ENCODE data around the gene CPEB1.

The CPEB1 gene

GRCh38 chr15:82647835-82648256, 683 bp upstream of the CPEB1 start (continued):
- TF ChIP-seq ZSCAN30 (tag by site-specific recombination; IDR thresholded peaks at IDR 0.05), result peak; percentile 6; the same call in 1 of the 2 replicates
- TF ChIP-seq, protein P1, sequence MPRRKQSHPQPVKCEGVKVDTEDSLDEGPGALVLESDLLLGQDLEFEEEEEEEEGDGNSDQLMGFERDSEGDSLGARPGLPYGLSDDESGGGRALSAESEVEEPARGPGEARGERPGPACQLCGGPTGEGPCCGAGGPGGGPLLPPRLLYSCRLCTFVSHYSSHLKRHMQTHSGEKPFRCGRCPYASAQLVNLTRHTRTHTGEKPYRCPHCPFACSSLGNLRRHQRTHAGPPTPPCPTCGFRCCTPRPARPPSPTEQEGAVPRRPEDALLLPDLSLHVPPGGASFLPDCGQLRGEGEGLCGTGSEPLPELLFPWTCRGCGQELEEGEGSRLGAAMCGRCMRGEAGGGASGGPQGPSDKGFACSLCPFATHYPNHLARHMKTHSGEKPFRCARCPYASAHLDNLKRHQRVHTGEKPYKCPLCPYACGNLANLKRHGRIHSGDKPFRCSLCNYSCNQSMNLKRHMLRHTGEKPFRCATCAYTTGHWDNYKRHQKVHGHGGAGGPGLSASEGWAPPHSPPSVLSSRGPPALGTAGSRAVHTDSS (tag by site-specific recombination; IDR thresholded peaks at IDR 0.05), result no peak
- TF ChIP-seq SP3 (tag by site-specific recombination; IDR thresholded peaks at IDR 0.05), result peak; percentile 14; the same call in 1 of the 2 replicates
- TF ChIP-seq ZFHX2 (tag by site-specific recombination; conservative IDR thresholded peaks at IDR 0.05), result peak; percentile 6; the same call in 1 of the 2 replicates
- peak; percentile 71 for TF ChIP-seq ZNF341 (tag by site-specific recombination; IDR thresholded peaks at IDR 0.05; ENCODE audit: low read depth)
- TF ChIP-seq ZNF223 (tag by site-specific recombination; IDR thresholded peaks at IDR 0.05), result no peak
- TF ChIP-seq ZNF112 (tag by site-specific recombination; IDR thresholded peaks at IDR 0.05), result no peak

DNA sequence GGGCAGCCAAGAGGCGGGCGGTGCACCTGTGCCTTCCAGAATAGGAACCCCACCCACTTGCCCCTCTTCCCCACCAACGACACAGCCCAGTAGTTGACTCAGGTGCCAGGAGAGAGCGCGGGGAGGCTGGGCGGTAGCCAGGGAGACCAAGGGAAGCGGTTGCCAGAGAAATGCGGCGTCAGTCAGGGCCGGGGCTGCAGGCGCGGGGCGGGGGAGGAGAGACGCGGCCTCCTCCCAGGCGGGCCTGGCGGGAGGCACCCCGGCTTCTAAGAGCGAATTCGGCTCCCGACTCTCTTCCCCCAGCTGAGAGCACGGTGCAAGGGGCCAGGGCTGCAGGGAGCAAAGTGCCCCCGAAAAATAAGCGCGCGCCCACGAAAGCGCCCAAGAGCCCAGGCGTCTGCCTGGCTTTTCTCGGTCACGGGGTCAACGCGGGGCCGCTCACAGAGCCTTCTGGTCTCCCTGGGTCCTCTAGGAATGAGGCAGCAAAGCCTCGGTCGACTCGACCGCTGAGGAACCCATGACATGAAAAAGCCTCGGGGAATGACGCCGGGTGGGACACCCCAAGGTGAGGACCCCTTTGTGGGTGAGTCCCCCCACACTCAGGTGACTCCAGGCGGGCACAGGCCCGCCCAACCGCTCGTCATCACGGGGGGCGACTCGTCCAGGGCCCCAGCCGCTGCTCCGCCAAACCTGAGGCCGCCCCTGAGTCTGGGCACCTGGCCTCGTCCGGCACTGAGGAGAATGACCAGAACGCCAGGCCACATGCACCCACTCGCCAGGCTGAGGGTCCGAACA, 716 bp downstream of the CPEB1 start:
- ChIA-PET CTCF (no interaction called here), POLR2A (interaction anchor here (1.3 to 1.7 kb wide), 2 partner anchors 104 to 106 kb away, joined by 7 to 9 read pairs; partner anchors contain the start of gene RPS17)
- Histone ChIP-seq H3K27ac (ENCODE audit: extremely low read depth, low read depth, low read length) (no peak overlapping the region), H3K9me3 (ENCODE audit: control insufficient read depth, insufficient read depth, low read depth, low read length) (no peaks in the 10 kb centered on the region), H3K4me1 (ENCODE audit: control insufficient read depth, insufficient read depth, low read length) (peaks cover 13% of the 10 kb centered on the region), H3K36me3 (ENCODE audit: control insufficient read depth in 2 of 2, insufficient read depth in 1 of 2, low read length in 2 of 2) (no peaks in the 10 kb centered on the region), H3K4me3 (ENCODE audit: low read depth, low read length) (no peak overlapping the region)
- no peak for TF ChIP-seq ZNF239 (tag by site-specific recombination; IDR thresholded peaks at IDR 0.05)
- TF ChIP-seq, protein P2, sequence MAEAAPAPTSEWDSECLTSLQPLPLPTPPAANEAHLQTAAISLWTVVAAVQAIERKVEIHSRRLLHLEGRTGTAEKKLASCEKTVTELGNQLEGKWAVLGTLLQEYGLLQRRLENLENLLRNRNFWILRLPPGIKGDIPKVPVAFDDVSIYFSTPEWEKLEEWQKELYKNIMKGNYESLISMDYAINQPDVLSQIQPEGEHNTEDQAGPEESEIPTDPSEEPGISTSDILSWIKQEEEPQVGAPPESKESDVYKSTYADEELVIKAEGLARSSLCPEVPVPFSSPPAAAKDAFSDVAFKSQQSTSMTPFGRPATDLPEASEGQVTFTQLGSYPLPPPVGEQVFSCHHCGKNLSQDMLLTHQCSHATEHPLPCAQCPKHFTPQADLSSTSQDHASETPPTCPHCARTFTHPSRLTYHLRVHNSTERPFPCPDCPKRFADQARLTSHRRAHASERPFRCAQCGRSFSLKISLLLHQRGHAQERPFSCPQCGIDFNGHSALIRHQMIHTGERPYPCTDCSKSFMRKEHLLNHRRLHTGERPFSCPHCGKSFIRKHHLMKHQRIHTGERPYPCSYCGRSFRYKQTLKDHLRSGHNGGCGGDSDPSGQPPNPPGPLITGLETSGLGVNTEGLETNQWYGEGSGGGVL (tag by site-specific recombination; IDR thresholded peaks at IDR 0.05), result no peak
- TF ChIP-seq ZNF324 (tag by site-specific recombination; IDR thresholded peaks at IDR 0.05), result no peak
- TF ChIP-seq KLF7 (tag by site-specific recombination; IDR thresholded peaks at IDR 0.05; ENCODE audit: borderline replicate concordance), result no peak
- TF ChIP-seq, protein P3, sequence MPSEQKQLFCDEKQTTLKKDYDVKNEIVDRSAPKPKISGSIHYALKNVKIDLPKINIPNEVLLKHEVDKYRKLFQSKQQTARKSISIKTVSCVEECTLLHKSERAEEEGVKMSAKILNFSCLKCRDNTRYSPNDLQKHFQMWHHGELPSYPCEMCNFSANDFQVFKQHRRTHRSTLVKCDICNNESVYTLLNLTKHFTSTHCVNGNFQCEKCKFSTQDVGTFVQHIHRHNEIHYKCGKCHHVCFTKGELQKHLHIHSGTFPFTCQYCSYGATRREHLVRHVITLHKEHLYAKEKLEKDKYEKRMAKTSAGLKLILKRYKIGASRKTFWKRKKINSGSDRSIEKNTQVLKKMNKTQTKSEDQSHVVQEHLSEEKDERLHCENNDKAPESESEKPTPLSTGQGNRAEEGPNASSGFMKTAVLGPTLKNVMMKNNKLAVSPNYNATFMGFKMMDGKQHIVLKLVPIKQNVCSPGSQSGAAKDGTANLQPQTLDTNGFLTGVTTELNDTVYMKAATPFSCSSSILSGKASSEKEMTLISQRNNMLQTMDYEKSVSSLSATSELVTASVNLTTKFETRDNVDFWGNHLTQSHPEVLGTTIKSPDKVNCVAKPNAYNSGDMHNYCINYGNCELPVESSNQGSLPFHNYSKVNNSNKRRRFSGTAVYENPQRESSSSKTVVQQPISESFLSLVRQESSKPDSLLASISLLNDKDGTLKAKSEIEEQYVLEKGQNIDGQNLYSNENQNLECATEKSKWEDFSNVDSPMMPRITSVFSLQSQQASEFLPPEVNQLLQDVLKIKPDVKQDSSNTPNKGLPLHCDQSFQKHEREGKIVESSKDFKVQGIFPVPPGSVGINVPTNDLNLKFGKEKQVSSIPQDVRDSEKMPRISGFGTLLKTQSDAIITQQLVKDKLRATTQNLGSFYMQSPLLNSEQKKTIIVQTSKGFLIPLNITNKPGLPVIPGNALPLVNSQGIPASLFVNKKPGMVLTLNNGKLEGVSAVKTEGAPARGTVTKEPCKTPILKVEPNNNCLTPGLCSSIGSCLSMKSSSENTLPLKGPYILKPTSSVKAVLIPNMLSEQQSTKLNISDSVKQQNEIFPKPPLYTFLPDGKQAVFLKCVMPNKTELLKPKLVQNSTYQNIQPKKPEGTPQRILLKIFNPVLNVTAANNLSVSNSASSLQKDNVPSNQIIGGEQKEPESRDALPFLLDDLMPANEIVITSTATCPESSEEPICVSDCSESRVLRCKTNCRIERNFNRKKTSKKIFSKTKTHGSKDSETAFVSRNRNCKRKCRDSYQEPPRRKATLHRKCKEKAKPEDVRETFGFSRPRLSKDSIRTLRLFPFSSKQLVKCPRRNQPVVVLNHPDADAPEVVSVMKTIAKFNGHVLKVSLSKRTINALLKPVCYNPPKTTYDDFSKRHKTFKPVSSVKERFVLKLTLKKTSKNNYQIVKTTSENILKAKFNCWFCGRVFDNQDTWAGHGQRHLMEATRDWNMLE (tag by site-specific recombination; conservative IDR thresholded peaks at IDR 0.05; ENCODE audit: low read depth), result no peak
- no peak for TF ChIP-seq PRDM1 (tag by site-specific recombination; IDR thresholded peaks at IDR 0.05)
- no peak for TF ChIP-seq SCRT2 (tag by site-specific recombination; IDR thresholded peaks at IDR 0.05)
- peak; percentile 65 for TF ChIP-seq KLF1 (tag by site-specific recombination; IDR thresholded peaks at IDR 0.05)
- TF ChIP-seq ZBTB21 (tag by site-specific recombination; IDR thresholded peaks at IDR 0.05), result no peak

All from HEK293 (cell line).